Parathyroid adenoma (tissue), 2 donors: ENCODE data around the gene MGMT.

Experiments used
- H2AFZ ChIP-seq: fragments of 300-600 bp; sonication (generic); one replicate; pipeline ENCODE4 v1.7.0; 2017; ENCODE audit warnings: antibody characterized with exemption, mild to moderate bottlenecking
- H3K27ac ChIP-seq: fragments of 300-600 bp; sonication (generic); one replicate; pipeline ENCODE4 v1.7.0; 2017
- H3K27me3 ChIP-seq: fragments of 300-600 bp; sonication (generic); one replicate; pipeline ENCODE4 v1.7.0; 2017; ENCODE audit warnings: low read length; ENCODE audit not compliant: control insufficient read depth, insufficient read depth
- H3K36me3 ChIP-seq: fragments of 300-600 bp; sonication (generic); one replicate; pipeline ENCODE4 v1.7.0; 2017; ENCODE audit warnings: low read length; ENCODE audit not compliant: control insufficient read depth, insufficient read depth
- H3K4me1 ChIP-seq: fragments of 300-600 bp; sonication (generic); one replicate; pipeline ENCODE4 v1.7.0; 2017; ENCODE audit warnings: control low read depth
- H3K4me2 ChIP-seq: fragments of 300-600 bp; sonication (generic); one replicate; pipeline ENCODE4 v1.7.0; 2017; ENCODE audit warnings: low read length
- H3K4me3 ChIP-seq: fragments of 300-600 bp; sonication (generic); one replicate; pipeline ENCODE4 v1.7.0; 2017; ENCODE audit warnings: low read depth, low read length
- H3K79me2 ChIP-seq: fragments of 300-600 bp; sonication (generic); one replicate; pipeline ENCODE4 v1.7.0; 2017; ENCODE audit warnings: control low read depth
- H3K9ac ChIP-seq: fragments of 300-600 bp; sonication (generic); one replicate; pipeline ENCODE4 v1.7.0; 2017; ENCODE audit warnings: mild to moderate bottlenecking
- H3K9me3 ChIP-seq: fragments of 300-600 bp; sonication (generic); one replicate; pipeline ENCODE4 v1.7.0; 2017; ENCODE audit warnings: low read length; ENCODE audit not compliant: control insufficient read depth
- TF ChIP-seq, protein P1 (sequence below): fragments of 300-600 bp; sonication (generic); IDR thresholded peaks from one replicate; pipeline ENCODE4 v1.7.0; 2017; ENCODE audit warnings: antibody characterized with exemption, mild to moderate bottlenecking
- donor health status: primary hyperparathyroidism.

The MGMT gene

DNA sequence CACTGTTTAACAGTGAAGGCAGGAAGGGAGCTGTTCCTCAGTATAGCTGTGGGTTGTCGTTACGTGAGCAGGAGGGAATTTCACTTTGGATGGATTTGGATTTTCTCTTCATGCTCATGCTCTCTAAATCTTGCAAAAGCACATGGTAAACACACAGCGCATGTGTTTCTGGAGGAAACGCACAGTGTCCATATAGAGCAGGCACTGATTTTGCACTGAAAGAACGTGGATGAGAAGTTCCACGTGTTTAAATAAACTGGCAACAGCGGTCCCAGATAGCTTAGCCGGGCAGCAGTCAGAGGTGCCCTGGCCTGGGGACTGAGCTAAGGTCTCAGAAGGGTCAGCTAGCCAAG lies 188.6 kb downstream of the MGMT start:
- Histone ChIP-seq H3K4me1 (no peaks in the 10 kb centered on the region), H3K27me3 (no peaks in the 10 kb centered on the region), H2AFZ (no peak overlapping the region), H3K9ac (no peak overlapping the region), H3K27ac (no peak overlapping the region), H3K4me3 (no peak overlapping the region), H3K9me3 (no peaks in the 10 kb centered on the region), H3K79me2 (no peaks in the 10 kb centered on the region), H3K36me3 (no peaks in the 10 kb centered on the region), H3K4me2 (no peak overlapping the region)
- TF ChIP-seq, protein P1, sequence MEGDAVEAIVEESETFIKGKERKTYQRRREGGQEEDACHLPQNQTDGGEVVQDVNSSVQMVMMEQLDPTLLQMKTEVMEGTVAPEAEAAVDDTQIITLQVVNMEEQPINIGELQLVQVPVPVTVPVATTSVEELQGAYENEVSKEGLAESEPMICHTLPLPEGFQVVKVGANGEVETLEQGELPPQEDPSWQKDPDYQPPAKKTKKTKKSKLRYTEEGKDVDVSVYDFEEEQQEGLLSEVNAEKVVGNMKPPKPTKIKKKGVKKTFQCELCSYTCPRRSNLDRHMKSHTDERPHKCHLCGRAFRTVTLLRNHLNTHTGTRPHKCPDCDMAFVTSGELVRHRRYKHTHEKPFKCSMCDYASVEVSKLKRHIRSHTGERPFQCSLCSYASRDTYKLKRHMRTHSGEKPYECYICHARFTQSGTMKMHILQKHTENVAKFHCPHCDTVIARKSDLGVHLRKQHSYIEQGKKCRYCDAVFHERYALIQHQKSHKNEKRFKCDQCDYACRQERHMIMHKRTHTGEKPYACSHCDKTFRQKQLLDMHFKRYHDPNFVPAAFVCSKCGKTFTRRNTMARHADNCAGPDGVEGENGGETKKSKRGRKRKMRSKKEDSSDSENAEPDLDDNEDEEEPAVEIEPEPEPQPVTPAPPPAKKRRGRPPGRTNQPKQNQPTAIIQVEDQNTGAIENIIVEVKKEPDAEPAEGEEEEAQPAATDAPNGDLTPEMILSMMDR = no peak

DNA sequence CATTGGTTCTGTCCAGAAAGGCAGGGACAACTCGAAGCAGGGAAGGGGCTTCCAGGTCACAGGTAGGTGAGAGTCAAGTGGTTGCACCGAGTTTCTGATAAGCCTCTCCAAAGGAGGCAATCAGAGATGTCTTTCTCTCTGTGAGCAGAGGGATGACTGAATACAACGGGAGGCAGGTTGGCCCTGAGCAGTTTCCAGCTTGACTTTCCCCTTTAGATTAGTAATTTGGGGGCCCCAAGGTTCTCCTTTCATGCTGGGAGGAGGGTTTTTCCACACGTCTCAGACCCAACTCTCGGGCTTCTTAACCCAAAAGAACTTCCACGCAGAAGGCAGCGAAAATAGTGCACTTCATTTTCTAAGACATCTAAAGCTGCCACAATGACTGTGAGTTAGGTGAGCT lies 189.6 kb downstream of the MGMT start:
- no peak overlapping the region for H3K9ac ChIP-seq
- no peaks in the 10 kb centered on the region for H3K4me1 ChIP-seq
- no peaks in the 10 kb centered on the region for H3K79me2 ChIP-seq
- no peak overlapping the region for H3K27ac ChIP-seq
- no peak overlapping the region for H3K4me3 ChIP-seq
- H3K4me2 ChIP-seq = no peak overlapping the region
- no peaks in the 10 kb centered on the region for H3K9me3 ChIP-seq
- no peak overlapping the region for H2AFZ ChIP-seq
- H3K36me3 ChIP-seq = no peaks in the 10 kb centered on the region
- no peaks in the 10 kb centered on the region for H3K27me3 ChIP-seq
- TF ChIP-seq, protein P1 = no peak

DNA sequence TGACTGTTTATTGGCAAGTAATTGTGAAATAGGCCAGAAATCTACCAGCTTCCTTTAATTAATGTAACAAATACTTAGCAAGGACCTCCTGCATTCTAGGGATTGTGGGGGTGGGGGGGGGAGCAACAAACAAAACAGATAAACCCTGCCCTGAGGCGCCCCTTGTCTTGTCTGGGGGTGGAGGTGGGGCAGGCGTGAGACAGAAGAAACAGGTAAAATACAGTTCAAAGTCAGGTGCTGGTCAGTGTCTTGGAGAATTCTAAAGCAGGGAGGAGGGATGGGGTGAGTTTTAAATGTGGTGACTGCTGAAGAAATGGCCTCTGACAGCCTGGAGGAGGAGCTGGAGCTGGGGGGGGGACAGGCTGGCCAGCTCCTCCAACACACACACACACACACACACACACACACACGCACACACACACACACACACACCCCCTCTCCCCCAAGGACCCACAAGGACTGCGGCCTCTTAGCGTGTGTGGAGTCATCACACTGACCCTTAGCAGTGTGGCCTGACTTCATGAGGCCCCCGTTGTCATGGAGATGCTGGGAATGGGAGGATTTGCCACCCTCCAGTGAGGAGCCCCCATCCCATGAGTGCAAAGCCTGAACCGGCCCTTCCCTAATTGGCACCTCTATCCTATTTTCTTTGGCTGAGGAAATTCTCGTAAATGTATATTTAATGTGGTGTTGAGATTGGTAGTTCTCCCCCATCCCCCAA lies 190.4 kb downstream of the MGMT start:
- H3K36me3 ChIP-seq = no peaks in the 10 kb centered on the region
- no peaks in the 10 kb centered on the region for H3K79me2 ChIP-seq
- no peak overlapping the region for H2AFZ ChIP-seq
- H3K27ac ChIP-seq = no peak overlapping the region
- H3K9ac ChIP-seq = no peak overlapping the region
- no peaks in the 10 kb centered on the region for H3K27me3 ChIP-seq
- H3K4me1 ChIP-seq = no peaks in the 10 kb centered on the region
- TF ChIP-seq, protein P1 = no peak
- H3K9me3 ChIP-seq = no peaks in the 10 kb centered on the region
- H3K4me2 ChIP-seq = no peak overlapping the region
- no peak overlapping the region for H3K4me3 ChIP-seq

DNA sequence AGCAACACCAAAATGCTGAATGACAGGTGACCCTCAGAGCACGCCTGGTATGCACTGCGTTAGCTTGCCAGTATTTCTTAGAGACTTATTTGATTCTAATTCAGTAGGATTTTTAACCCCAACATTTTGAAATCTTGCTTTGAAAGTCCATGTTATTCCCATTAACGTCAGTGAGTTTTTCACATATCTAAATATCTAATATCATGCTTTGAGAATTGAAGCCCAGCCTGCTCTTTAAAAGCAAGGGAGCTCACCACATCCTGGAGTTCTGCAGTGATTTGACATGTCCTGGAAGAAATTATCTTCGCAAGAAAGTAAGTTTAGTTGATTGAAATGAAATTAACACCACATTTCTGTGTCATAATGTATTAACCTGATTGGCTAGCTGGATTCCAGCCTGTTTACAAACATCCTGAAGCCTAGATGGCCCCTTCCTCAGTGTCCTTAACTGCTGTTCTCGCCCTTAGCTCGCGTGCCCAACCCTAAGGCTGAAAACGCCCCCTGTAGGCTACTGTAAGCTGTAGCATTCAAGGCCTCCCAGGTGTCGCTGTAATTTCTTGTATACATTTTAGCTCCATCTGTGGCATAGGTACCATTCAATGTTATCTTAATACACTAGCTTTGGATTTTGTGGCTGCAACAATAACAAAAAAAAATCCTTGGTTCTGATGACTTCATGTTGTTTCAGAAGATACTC lies 191.5 kb downstream of the MGMT start:
- TF ChIP-seq, protein P1 = no peak

More for the DNA sequence above, 191.5 kb downstream of the MGMT start:
- Histone ChIP-seq H3K79me2 (no peaks in the 10 kb centered on the region), H3K4me2 (no peak overlapping the region), H3K27me3 (no peaks in the 10 kb centered on the region), H2AFZ (no peak overlapping the region), H3K9me3 (no peaks in the 10 kb centered on the region), H3K4me3 (no peak overlapping the region), H3K36me3 (no peaks in the 10 kb centered on the region), H3K9ac (no peak overlapping the region), H3K4me1 (no peaks in the 10 kb centered on the region), H3K27ac (no peak overlapping the region)
